ENCODE measurements around the gene LSM5. TPM values are rescaled to one million over a fixed set of nuclear protein-coding genes. Genes with fewer than 3 reads are reported as not detected.
"Not testable (repeated sequence)": the region's sequence is repeated elsewhere in the genome, so short reads cannot be mapped to it uniquely, and the experiment has no call there.

The LSM5 gene
- total RNA-seq, 3 donors from 2014 or later: 118 to 123 (median 120) TPM

- Mint-ChIP-seq H3K36me3 (ENCODE audit: insufficient read depth) (peaks cover 50% of the 10 kb centered on the region), H3K4me3 (no peak overlapping the region), H3K27me3 (ENCODE audit: low read depth) (no peaks in the 10 kb centered on the region), H3K4me1 (ENCODE audit: low read depth) (peaks cover 55% of the 10 kb centered on the region), H3K9me3 (peaks cover 10% of the 10 kb centered on the region)
- DNase-seq: no peak
- no peak for ATAC-seq
These were observed 28.5 kb upstream of the LSM5 start for GRCh38 chr7:32518534-32519140.

GRCh38 chr7:32516551-32517100, 26.4 kb upstream of the LSM5 start:
- peaks cover 71% of the 10 kb centered on the region for H3K4me1 Mint-ChIP-seq (ENCODE audit: low read depth)
- no peak overlapping the region for H3K4me3 Mint-ChIP-seq
- DNase-seq: no peak
- no peaks in the 10 kb centered on the region for H3K27me3 Mint-ChIP-seq (ENCODE audit: low read depth)
- peaks cover 48% of the 10 kb centered on the region for H3K36me3 Mint-ChIP-seq (ENCODE audit: insufficient read depth)
- H3K9me3 Mint-ChIP-seq: peaks cover 10% of the 10 kb centered on the region
- ATAC-seq: no peak

GRCh38 chr7:32515890-32516550, 25.8 kb upstream of the LSM5 start:
- Mint-ChIP-seq H3K27me3 (ENCODE audit: low read depth) (no peaks in the 10 kb centered on the region), H3K9me3 (peaks cover 10% of the 10 kb centered on the region), H3K4me3 (no peak overlapping the region), H3K4me1 (ENCODE audit: low read depth) (peaks cover 73% of the 10 kb centered on the region), H3K36me3 (ENCODE audit: insufficient read depth) (peaks cover 44% of the 10 kb centered on the region)
- peak; percentile 81 to 84 for ATAC-seq
- DNase-seq: no peak

GRCh38 chr7:32513210-32513609, 23.0 kb upstream of the LSM5 start:
- DNase-seq (no peak), ATAC-seq (no peak)
- H3K4me1 Mint-ChIP-seq (ENCODE audit: low read depth): peaks cover 80% of the 10 kb centered on the region
- H3K27me3 Mint-ChIP-seq (ENCODE audit: low read depth): no peaks in the 10 kb centered on the region
- H3K4me3 Mint-ChIP-seq: no peak overlapping the region
- H3K9me3 Mint-ChIP-seq: peaks cover 4% of the 10 kb centered on the region
- H3K36me3 Mint-ChIP-seq (ENCODE audit: insufficient read depth): peaks cover 31% of the 10 kb centered on the region

- peaks cover 1% of the 10 kb centered on the region for H3K9me3 Mint-ChIP-seq
- ATAC-seq (no peak), DNase-seq (no peak)
- no peaks in the 10 kb centered on the region for H3K27me3 Mint-ChIP-seq (ENCODE audit: low read depth)
- H3K4me1 Mint-ChIP-seq (ENCODE audit: low read depth): peaks cover 90% of the 10 kb centered on the region
- H3K36me3 Mint-ChIP-seq (ENCODE audit: insufficient read depth): peaks cover 32% of the 10 kb centered on the region
- no peak overlapping the region for H3K4me3 Mint-ChIP-seq
These were observed 21.6 kb upstream of the LSM5 start for GRCh38 chr7:32511791-32512190.

- Mint-ChIP-seq H3K27me3 (ENCODE audit: low read depth) (no peaks in the 10 kb centered on the region), H3K9me3 (no peaks in the 10 kb centered on the region), H3K4me1 (ENCODE audit: low read depth) (peaks cover 66% of the 10 kb centered on the region), H3K4me3 (no peak overlapping the region), H3K36me3 (ENCODE audit: insufficient read depth) (peaks cover 15% of the 10 kb centered on the region)
- no peak for DNase-seq
- no peak for ATAC-seq
These were observed 17.2 kb upstream of the LSM5 start for GRCh38 chr7:32507414-32507813.

- Mint-ChIP-seq H3K4me3 (peak overlapping the region; percentile 54), H3K36me3 (ENCODE audit: insufficient read depth) (peaks cover 10% of the 10 kb centered on the region), H3K4me1 (ENCODE audit: low read depth) (peaks cover 64% of the 10 kb centered on the region), H3K27me3 (ENCODE audit: low read depth) (no peaks in the 10 kb centered on the region), H3K9me3 (no peaks in the 10 kb centered on the region)
- ATAC-seq (peak; percentile 78 to 82), DNase-seq (peak; percentile 13)
These were observed 16.3 kb upstream of the LSM5 start for GRCh38 chr7:32506266-32507054.

GRCh38 chr7:32502728-32503127, 12.5 kb upstream of the LSM5 start:
- Mint-ChIP-seq H3K9me3 (no peaks in the 10 kb centered on the region), H3K4me1 (ENCODE audit: low read depth) (peaks cover 59% of the 10 kb centered on the region), H3K27me3 (ENCODE audit: low read depth) (no peaks in the 10 kb centered on the region), H3K4me3 (peak overlapping the region; percentile 33), H3K36me3 (ENCODE audit: insufficient read depth) (peaks cover 17% of the 10 kb centered on the region)
- ATAC-seq (peak; percentile 73 to 81), DNase-seq (no peak)

- Mint-ChIP-seq H3K9me3 (no peaks in the 10 kb centered on the region), H3K4me1 (ENCODE audit: low read depth) (peaks cover 61% of the 10 kb centered on the region), H3K4me3 (peak overlapping the region; percentile 22), H3K36me3 (ENCODE audit: insufficient read depth) (peaks cover 15% of the 10 kb centered on the region), H3K27me3 (ENCODE audit: low read depth) (no peaks in the 10 kb centered on the region)
- no peak for ATAC-seq
- no peak for DNase-seq
These were observed 11.3 kb upstream of the LSM5 start for GRCh38 chr7:32501522-32501921.

- H3K4me1 Mint-ChIP-seq (ENCODE audit: low read depth): peaks cover 60% of the 10 kb centered on the region
- no peaks in the 10 kb centered on the region for H3K9me3 Mint-ChIP-seq
- no peak overlapping the region for H3K4me3 Mint-ChIP-seq
- peaks cover 15% of the 10 kb centered on the region for H3K36me3 Mint-ChIP-seq (ENCODE audit: insufficient read depth)
- ATAC-seq (peak; percentile 48 to 55), DNase-seq (no peak)
- no peaks in the 10 kb centered on the region for H3K27me3 Mint-ChIP-seq (ENCODE audit: low read depth)
These were observed 10.8 kb upstream of the LSM5 start for GRCh38 chr7:32500922-32501341.

GRCh38 chr7:32500216-32500615, 10.0 kb upstream of the LSM5 start:
- not testable (repeated sequence) for DNase-seq; H3K4me3 Mint-ChIP-seq; H3K9me3 Mint-ChIP-seq; H3K27me3 Mint-ChIP-seq (ENCODE audit: low read depth); ATAC-seq
- Mint-ChIP-seq H3K4me1 (ENCODE audit: low read depth) (peaks cover 58% of the 10 kb centered on the region), H3K36me3 (ENCODE audit: insufficient read depth) (peaks cover 15% of the 10 kb centered on the region)

- H3K27me3 Mint-ChIP-seq (ENCODE audit: low read depth); DNase-seq; H3K4me3 Mint-ChIP-seq; ATAC-seq; H3K9me3 Mint-ChIP-seq: not testable (repeated sequence)
- Mint-ChIP-seq H3K4me1 (ENCODE audit: low read depth) (peaks cover 58% of the 10 kb centered on the region), H3K36me3 (ENCODE audit: insufficient read depth) (peaks cover 15% of the 10 kb centered on the region)
These were observed 9.6 kb upstream of the LSM5 start for GRCh38 chr7:32499755-32500154.

GRCh38 chr7:32496052-32496813, 6.1 kb upstream of the LSM5 start:
- no peaks in the 10 kb centered on the region for H3K27me3 Mint-ChIP-seq (ENCODE audit: low read depth)
- H3K9me3 Mint-ChIP-seq: no peaks in the 10 kb centered on the region
- peak overlapping the region; percentile 82 for H3K4me3 Mint-ChIP-seq
- ATAC-seq (no peak), DNase-seq (no peak)
- H3K4me1 Mint-ChIP-seq (ENCODE audit: low read depth): peaks cover 42% of the 10 kb centered on the region
- peaks cover 12% of the 10 kb centered on the region for H3K36me3 Mint-ChIP-seq (ENCODE audit: insufficient read depth)
